SK-N-MC (cell line): ENCODE data around the gene SEMA6A.

Source experiments
- DNase-seq: peaks from one replicate; pipeline ENCODE4 v3.0.0-alpha.2; 2011; ENCODE audit warnings: low read depth, low spot score
- H3K27ac ChIP-seq: fragments of 200-600 bp; sonication (generic); 2 replicates; pipeline ENCODE4 v1.5.1; 2016; ENCODE audit warnings: mixed run types
- H3K36me3 ChIP-seq: fragments of 200-600 bp; sonication (generic); 2 replicates; pipeline ENCODE4 v1.6.1; 2017; ENCODE audit warnings: antibody characterized with exemption, low read length, mixed read lengths; ENCODE audit not compliant: insufficient read depth
- H3K4me3 ChIP-seq: fragments of 200-600 bp; sonication (generic); 2 replicates; pipeline ENCODE4 v1.5.1; 2016
- H3K9ac ChIP-seq: fragments of 200-600 bp; sonication (generic); 2 replicates; pipeline ENCODE4 v1.8.0; 2017; ENCODE audit warnings: mixed run types, mixed read lengths; ENCODE audit not compliant: insufficient read length
- H3K9me3 ChIP-seq: fragments of 200-600 bp; sonication (generic); 2 replicates; pipeline ENCODE4 v1.6.1; 2017; ENCODE audit warnings: low read depth, mild to moderate bottlenecking, antibody characterized with exemption, low read length, moderate library complexity, mixed read lengths
- EZH2 ChIP-seq: fragments of 200-600 bp; sonication (generic); IDR thresholded peaks from one replicate; pipeline ENCODE4 v1.6.1; 2017; ENCODE audit warnings: antibody characterized with exemption
- FOXP2 ChIP-seq: optimal IDR thresholded peaks from 2 replicates; pipeline ENCODE3; 2011; ENCODE audit warnings: mild to moderate bottlenecking, moderate library complexity; ENCODE audit not compliant: insufficient read depth; ENCODE audit errors: extremely low read length, control extremely low read depth
- POLR2AphosphoS5 ChIP-seq: IDR thresholded peaks from 2 replicates; pipeline ENCODE4 v1.6.1; 2012; ENCODE audit warnings: mild to moderate bottlenecking, low read depth, low read length, borderline replicate concordance

The SEMA6A gene

GRCh38 chr5:116507051-116507537, 67.5 kb downstream of the SEMA6A start:
- DNase-seq, result no peak
- TF ChIP-seq FOXP2, result no peak
- TF ChIP-seq EZH2, result no peak
- TF ChIP-seq POLR2AphosphoS5, result no peak
- peak overlapping the region; percentile 17; the same call in 1 of the 2 replicates for H3K27ac ChIP-seq

GRCh38 chr5:116506488-116506887, 68.1 kb downstream of the SEMA6A start:
- Histone ChIP-seq H3K27ac (no peak overlapping the region), H3K9me3 (no peaks in the 10 kb centered on the region), H3K4me3 (no peak overlapping the region), H3K36me3 (peaks cover 6% of the 10 kb centered on the region; the same call in 1 of the 2 replicates), H3K9ac (no peak overlapping the region)
- TF ChIP-seq EZH2, result no peak
- no peak for TF ChIP-seq FOXP2
- no peak for DNase-seq

More at GRCh38 chr5:116507051-116507537, 67.5 kb downstream of the SEMA6A start:
- no peaks in the 10 kb centered on the region for H3K9me3 ChIP-seq
- no peak overlapping the region for H3K9ac ChIP-seq
- peaks cover 4% of the 10 kb centered on the region; the same call in 1 of the 2 replicates for H3K36me3 ChIP-seq
- H3K4me3 ChIP-seq, result no peak overlapping the region; the same call in 1 of the 2 replicates

GRCh38 chr5:116504593-116505166, 69.9 kb downstream of the SEMA6A start:
- H3K27ac ChIP-seq, result no peak overlapping the region
- H3K36me3 ChIP-seq, result peaks cover 6% of the 10 kb centered on the region; the same call in 1 of the 2 replicates
- H3K9me3 ChIP-seq, result no peaks in the 10 kb centered on the region
- no peak overlapping the region for H3K9ac ChIP-seq
- TF ChIP-seq POLR2AphosphoS5 (no peak), FOXP2 (no peak), EZH2 (no peak)
- H3K4me3 ChIP-seq, result no peak overlapping the region
- no peak for DNase-seq

- H3K36me3 ChIP-seq, result peaks cover 6% of the 10 kb centered on the region; the same call in 1 of the 2 replicates
- no peaks in the 10 kb centered on the region for H3K9me3 ChIP-seq
- no peak overlapping the region for H3K9ac ChIP-seq
- H3K27ac ChIP-seq, result no peak overlapping the region
- TF ChIP-seq FOXP2 (no peak), POLR2AphosphoS5 (no peak), EZH2 (no peak)
- H3K4me3 ChIP-seq, result no peak overlapping the region
- no peak for DNase-seq
These were observed 72.0 kb downstream of the SEMA6A start for GRCh38 chr5:116502616-116503015.

- no peak overlapping the region for H3K4me3 ChIP-seq
- TF ChIP-seq FOXP2 (no peak), POLR2AphosphoS5 (no peak), EZH2 (no peak)
- no peak for DNase-seq
- H3K9ac ChIP-seq, result no peak overlapping the region
- peaks cover 6% of the 10 kb centered on the region; the same call in 1 of the 2 replicates for H3K36me3 ChIP-seq
- no peaks in the 10 kb centered on the region for H3K9me3 ChIP-seq
- H3K27ac ChIP-seq, result no peak overlapping the region
These were observed 72.5 kb downstream of the SEMA6A start for GRCh38 chr5:116502138-116502537.

- H3K9me3 ChIP-seq, result no peaks in the 10 kb centered on the region
- H3K36me3 ChIP-seq, result peaks cover 19% of the 10 kb centered on the region
- TF ChIP-seq POLR2AphosphoS5 (peak; percentile 61; the same call in 1 of the 2 replicates), EZH2 (no peak), FOXP2 (peak; percentile 61)
- H3K27ac ChIP-seq, result peak overlapping the region; percentile 95
- H3K9ac ChIP-seq, result peak overlapping the region; percentile 46
- H3K4me3 ChIP-seq, result peak overlapping the region; percentile 72
- peak; percentile 39 for DNase-seq
These were observed 76.0 kb downstream of the SEMA6A start for GRCh38 chr5:116498503-116499048.

- peaks cover 19% of the 10 kb centered on the region for H3K36me3 ChIP-seq
These were observed 77.0 kb downstream of the SEMA6A start for GRCh38 chr5:116497631-116498030.

GRCh38 chr5:116495786-116496357, 78.8 kb downstream of the SEMA6A start:
- H3K4me3 ChIP-seq, result no peak overlapping the region
- H3K27ac ChIP-seq, result no peak overlapping the region
- TF ChIP-seq POLR2AphosphoS5 (no peak), EZH2 (no peak), FOXP2 (no peak)
- no peaks in the 10 kb centered on the region for H3K9me3 ChIP-seq
- DNase-seq, result no peak
- peaks cover 18% of the 10 kb centered on the region for H3K36me3 ChIP-seq
- no peak overlapping the region for H3K9ac ChIP-seq

More at GRCh38 chr5:116497631-116498030, 77.0 kb downstream of the SEMA6A start:
- DNase-seq, result no peak
- Histone ChIP-seq H3K9me3 (no peaks in the 10 kb centered on the region), H3K4me3 (peak overlapping the region; percentile 72; the same call in 1 of the 2 replicates), H3K27ac (peak overlapping the region; percentile 95), H3K9ac (peak overlapping the region; percentile 46)
- TF ChIP-seq EZH2, result no peak
- TF ChIP-seq POLR2AphosphoS5, result no peak
- TF ChIP-seq FOXP2, result no peak
